ENCODE measurements around the gene NAA15.
"Not testable (repeated sequence)": the region's sequence is repeated elsewhere in the genome, so short reads cannot be mapped to it uniquely, and the experiment has no call there.

NAA15 gene

DNA sequence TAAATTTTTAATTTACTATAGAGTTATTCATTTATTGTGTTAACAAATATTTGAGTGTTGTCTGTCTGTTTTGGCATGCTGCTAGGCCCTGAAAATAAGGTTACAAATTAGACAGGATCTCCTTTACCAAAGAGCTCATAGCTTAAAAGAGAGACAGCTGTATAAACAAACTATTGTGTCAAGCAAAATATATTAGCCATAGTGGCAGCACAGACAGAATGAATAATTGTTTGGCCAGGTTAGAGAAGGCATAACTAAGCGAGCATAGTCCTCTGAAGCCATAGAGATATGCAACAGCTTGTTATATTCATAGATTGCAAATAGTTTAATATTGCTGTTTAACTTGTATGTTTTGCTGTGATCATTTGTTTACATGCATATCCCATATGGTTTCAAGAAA, 67.7 kb downstream of the NAA15 start:
- no peak for DNase-seq

DNA sequence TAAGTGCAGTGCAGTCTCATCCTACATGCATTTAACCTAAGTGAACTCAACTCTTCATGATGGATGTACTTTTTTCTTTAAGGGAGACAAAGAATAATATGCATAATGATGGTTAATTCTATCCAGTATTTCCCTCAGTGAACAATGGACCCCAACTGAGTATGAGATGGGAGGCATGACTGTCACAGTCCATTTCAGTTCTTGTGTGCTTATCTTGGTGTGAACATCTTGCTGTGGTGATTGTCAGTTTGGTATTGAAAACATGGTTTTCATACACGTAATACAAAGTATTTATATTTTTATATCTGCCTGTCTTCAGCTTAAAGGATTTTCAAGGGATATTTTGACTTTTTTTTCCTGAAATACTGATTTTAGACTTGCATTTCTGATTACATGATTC, 72.9 kb downstream of the NAA15 start:
- DNase-seq: no peak

DNA sequence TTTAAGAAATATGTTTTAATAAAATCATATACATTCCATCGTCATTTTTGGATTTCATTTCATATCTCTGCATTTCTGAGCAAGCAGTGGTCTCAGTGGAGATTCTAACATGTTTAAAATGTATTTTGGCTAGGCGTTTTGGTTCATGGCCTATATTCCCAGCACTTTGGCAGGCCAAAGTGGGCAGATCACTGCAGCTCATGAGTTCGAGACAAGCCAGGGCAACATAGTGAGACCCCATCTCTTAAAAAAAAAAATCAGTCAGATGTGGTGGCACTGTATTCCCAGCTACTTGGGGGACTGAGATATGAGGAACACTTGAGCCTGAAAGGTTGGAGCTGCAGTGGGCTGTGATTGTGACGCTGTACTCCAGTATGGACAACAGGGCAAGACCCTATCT, 85.1 kb downstream of the NAA15 start:
- DNase-seq: no peak

- DNase-seq: no peak
These were observed 87.8 kb downstream of the NAA15 start for GRCh38 chr4:139389102-139389501.

GRCh38 chr4:139389991-139390390, 88.7 kb downstream of the NAA15 start:
- no peak for DNase-seq

- no peak for DNase-seq
These were observed 90.4 kb downstream of the NAA15 start for GRCh38 chr4:139391731-139392130.

DNA sequence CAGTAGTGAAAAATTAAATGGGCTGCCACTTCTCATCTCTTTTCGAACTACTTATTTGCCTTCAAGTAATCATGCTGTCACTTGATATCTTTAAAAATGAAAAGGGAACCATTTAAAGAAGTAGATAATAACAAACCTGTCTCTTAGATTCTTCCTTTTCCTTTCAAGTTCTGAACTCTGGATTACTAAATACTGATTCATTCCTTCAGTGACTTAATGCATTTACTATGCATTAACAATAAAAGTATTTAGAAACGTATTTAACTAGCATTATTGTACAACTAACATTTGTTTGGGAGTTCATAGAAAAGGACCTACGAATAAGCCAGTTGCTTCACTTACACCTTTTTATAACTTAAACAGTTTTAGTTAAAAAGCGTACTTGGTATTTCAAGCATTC, 91.5 kb downstream of the NAA15 start:
- no peak for DNase-seq

GRCh38 chr4:139401368-139401767, 100.1 kb downstream of the NAA15 start:
- no peak for DNase-seq

- no peak for DNase-seq
These were observed 101.1 kb downstream of the NAA15 start for GRCh38 chr4:139402436-139402835.

GRCh38 chr4:139403462-139403861, 102.2 kb downstream of the NAA15 start:
- DNase-seq: no peak

- no peak for DNase-seq
These were observed 109.0 kb downstream of the NAA15 start for GRCh38 chr4:139410312-139410711.

GRCh38 chr4:139414671-139415210, 113.4 kb downstream of the NAA15 start:
- DNase-seq: not testable (repeated sequence)

GRCh38 chr4:139416073-139416673, 114.9 kb downstream of the NAA15 start:
- peak; percentile 52 for DNase-seq

- DNase-seq: peak; percentile 26
These were observed 118.1 kb downstream of the NAA15 start for GRCh38 chr4:139419388-139419914.

DNA sequence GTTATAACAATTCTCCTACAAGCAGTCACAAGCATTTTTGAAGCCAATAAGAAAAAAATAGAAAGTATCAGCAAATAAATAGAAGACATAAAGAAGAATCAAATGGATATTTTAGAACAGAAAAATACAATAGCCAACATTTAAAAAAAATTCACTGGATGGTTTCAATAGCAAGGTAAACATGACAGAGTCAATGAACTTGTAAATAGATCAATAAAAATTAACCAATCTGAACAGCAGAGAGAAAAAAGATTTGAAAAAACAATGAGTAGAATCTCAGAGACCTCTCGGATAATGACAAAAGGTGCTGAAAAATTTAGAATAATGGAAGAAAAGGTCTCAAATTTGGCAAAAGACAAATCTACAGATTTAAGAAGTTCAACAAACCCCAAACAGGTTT, 119.3 kb downstream of the NAA15 start:
- DNase-seq: no peak

DNA sequence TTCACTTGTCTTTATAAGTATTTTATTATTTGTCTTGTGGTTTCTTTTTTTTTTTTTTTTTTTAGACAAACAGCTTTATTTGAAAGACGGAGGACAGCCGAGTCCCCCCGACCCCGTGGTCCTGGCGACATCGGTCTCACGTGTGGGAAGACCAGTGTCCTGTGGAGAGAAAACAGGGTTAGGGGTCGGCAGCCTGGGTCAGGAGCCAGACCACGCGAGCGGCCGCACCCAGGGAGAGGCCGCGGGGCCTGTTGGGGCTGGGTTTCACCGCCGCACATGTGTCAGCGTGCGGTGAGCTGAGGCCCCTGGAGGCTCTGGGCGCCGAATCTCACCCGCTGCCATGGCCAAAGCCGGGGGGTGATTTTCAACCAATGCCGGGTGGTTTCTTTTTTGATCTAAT, 134.8 kb downstream of the NAA15 start:
- no peak for DNase-seq

- no peak for DNase-seq
These were observed 136.8 kb downstream of the NAA15 start for GRCh38 chr4:139438141-139438540.

DNA sequence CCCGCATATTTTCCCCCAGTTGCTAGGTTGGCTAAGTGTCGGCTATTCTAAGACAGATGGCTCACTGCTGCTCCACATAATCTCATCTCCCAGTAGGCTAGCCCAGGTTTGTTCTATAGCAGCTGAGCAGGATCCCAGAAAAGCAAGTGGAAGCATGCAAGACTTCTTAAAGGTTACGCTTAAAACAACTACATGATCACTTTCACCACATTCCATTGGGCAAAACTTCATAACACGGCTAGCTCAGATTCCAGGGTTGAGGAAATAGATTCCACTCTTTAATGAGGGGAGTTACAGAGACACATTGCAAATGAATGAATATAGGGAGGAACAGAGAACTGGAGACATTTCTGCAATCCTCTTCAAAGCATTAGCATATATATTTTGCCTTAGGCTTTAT, 139.7 kb downstream of the NAA15 start:
- no peak for DNase-seq

DNA sequence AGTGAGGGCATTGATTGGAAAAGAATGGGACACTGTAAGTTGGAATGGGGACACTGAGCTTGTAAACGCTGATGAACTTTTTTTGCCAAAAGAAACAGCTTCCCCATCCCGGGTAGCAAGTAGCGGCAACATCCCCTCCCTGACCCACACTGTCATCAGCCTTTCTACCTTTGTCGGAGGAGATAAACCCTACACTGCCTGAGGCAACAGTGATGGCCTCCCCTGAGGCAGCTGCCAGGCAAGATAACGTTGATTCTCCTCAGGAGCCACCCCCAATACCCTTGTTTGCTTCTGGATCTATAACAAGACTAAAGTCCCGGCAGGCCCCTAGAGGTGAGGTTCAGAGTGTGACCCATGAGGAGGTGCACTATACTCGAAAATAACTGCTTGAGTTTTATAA, 142.4 kb downstream of the NAA15 start:
- DNase-seq: no peak

GRCh38 chr4:139444881-139445280, 143.6 kb downstream of the NAA15 start:
- not testable (repeated sequence) for DNase-seq

DNA sequence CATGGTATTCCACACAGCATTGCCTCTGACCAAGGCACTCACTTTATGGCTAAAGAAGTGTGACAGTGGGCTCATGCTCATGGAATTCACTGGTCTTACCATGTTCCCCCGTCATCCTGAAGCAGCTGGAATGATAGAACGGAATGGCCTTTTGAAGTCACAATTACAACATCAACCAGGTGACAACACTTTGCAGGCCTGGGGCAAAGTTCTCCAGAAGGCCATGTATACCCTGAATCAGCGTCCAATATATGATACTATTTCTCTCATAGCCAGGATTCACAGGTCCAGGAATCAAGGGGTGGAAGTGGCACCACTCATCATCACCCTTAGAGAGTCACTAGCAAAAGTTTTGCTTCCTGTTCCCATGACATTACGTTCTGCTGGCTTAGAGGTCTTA, 145.8 kb downstream of the NAA15 start:
- not testable (repeated sequence) for DNase-seq

DNA sequence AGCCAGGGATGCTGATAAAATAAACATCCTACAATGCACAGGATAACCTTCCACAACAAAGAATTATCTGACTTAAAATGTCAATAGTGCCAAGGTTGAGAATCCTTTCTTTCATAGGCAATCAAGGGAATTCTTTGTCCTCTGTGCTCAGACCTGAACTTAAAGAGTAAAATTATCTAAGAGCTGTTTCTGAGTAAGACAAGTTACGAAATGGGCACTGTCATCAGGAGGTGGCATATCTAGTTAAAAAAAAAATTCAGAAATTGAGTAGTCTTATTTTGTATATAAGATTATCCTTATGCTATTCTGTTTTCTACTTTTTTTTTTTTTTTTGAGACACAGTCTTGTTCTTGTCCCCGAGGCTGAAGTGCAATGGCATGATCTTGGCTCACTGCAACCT, 149.3 kb downstream of the NAA15 start:
- no peak for DNase-seq

DNA sequence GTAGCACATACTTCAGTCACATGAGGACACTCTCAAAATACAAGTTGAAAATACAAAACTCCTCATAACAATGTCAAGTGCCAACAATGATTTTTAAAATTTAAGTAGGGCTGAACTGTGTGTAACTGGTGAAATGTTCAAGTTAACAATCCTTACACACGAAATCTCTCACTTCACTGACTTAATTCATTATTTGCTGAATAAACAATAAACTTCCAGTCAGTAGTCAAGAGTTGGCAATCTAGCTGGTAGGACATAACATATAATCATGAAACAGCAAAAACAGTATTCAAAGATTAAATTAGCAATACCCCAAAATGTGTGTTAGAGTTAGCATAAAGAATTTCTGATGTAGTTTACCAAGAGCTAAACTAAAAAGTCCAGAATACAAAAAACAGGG, 150.7 kb downstream of the NAA15 start:
- no peak for DNase-seq

GRCh38 chr4:139453041-139453370, 151.7 kb downstream of the NAA15 start:
- DNase-seq: peak; percentile 86

Measured in CD4-positive, alpha-beta T cell treated with Interleukin-21 for 1 hour (primary cell).